Hepatocyte (in vitro differentiated cells): Measurements from ENCODE around the gene DHDH.

Experiments used
- CTCF ChIP-seq: fragments of 200-600 bp; sonication (generic); IDR thresholded peaks from 2 replicates; pipeline ENCODE4 v1.5.1; 2016; ENCODE audit warnings: antibody characterized with exemption, mild to moderate bottlenecking; ENCODE audit not compliant: poor library complexity
- EZH2 ChIP-seq: fragments of 200-600 bp; sonication (generic); IDR thresholded peaks from 2 replicates; pipeline ENCODE4 v1.6.1; 2016; ENCODE audit warnings: antibody characterized with exemption, mild to moderate bottlenecking, borderline replicate concordance
- EZH2phosphoT487 ChIP-seq: fragments of 200-600 bp; sonication (generic); IDR thresholded peaks from one replicate; pipeline ENCODE4 v1.6.1; 2018; ENCODE audit warnings: antibody characterized with exemption, mild to moderate bottlenecking, low read depth, moderate library complexity; ENCODE audit not compliant: unreplicated experiment, severe bottlenecking

GRCh38 chr19:48954595-48955307 is 21.3 kb downstream of the DHDH start, which contains the start of gene BAX:
- TF ChIP-seq CTCF (no peak), EZH2 (no peak), EZH2phosphoT487 (no peak)
